Gastrocnemius medialis (tissue), 4 donors: ENCODE data around the gene CAMK2D.

Source experiments
- POLR2A ChIP-seq, 2 donors: fragments of 450-650 bp; IDR thresholded peaks; one replicate each; pipeline ENCODE4 v1.6.1; 2017; ENCODE audit warnings: antibody characterized with exemption in 2 of 2, mild to moderate bottlenecking in 2 of 2, moderate library complexity in 2 of 2
- TF ChIP-seq, protein P1 (sequence below), 5 experiments: fragments of 450-650 bp in 3 of 5; fragments of 200-600 bp in 2 of 5; sonication (generic) in 2 of 5; IDR thresholded peaks in 4 of 5; conservative IDR thresholded peaks in 1 of 5; 1 replicate in 4 of 5; 2 replicates in 1 of 5; pipeline ENCODE4 v1.5.1; 2016 to 2019; ENCODE audit warnings: antibody characterized with exemption in 5 of 5, mild to moderate bottlenecking in 3 of 5, moderate library complexity in 3 of 5

DNA sequence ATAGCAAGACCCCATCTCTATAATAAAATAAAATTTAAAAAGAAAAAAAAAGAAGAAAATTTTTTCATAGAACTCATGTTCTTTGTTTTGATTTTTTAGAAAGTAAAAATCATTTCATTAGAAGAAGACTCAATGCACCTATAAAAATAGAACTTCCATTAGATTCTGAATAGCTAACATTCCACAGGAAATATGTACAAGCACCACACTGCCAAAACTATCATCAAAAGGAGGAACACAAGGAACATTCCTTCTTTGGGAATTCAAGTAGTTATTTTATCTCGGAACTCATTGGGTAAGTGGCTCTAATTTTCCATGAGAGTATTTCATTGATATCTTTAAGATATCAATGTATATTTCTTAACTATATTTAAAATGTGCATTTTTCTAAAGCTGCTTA, 157.6 kb downstream of the CAMK2D start:
- TF ChIP-seq, protein P1, sequence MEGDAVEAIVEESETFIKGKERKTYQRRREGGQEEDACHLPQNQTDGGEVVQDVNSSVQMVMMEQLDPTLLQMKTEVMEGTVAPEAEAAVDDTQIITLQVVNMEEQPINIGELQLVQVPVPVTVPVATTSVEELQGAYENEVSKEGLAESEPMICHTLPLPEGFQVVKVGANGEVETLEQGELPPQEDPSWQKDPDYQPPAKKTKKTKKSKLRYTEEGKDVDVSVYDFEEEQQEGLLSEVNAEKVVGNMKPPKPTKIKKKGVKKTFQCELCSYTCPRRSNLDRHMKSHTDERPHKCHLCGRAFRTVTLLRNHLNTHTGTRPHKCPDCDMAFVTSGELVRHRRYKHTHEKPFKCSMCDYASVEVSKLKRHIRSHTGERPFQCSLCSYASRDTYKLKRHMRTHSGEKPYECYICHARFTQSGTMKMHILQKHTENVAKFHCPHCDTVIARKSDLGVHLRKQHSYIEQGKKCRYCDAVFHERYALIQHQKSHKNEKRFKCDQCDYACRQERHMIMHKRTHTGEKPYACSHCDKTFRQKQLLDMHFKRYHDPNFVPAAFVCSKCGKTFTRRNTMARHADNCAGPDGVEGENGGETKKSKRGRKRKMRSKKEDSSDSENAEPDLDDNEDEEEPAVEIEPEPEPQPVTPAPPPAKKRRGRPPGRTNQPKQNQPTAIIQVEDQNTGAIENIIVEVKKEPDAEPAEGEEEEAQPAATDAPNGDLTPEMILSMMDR (IDR thresholded peaks at IDR 0.05 in 4 of 5, conservative IDR thresholded peaks at IDR 0.05 in 1 of 5) = no peak
- TF ChIP-seq POLR2A (IDR thresholded peaks at IDR 0.05) = no peak
